B cell (primary cell): Measurements from ENCODE around the gene MYH15. TPM values are rescaled to one million over a fixed set of nuclear protein-coding genes. Genes with fewer than 3 reads are reported as not detected.

ENCODE experiments used
- ATAC-seq: fragments of 200-7000 bp; cut with Tn5 transposase; one replicate; pipeline ENCODE4 v1.10.0; 2021; ENCODE audit warnings: low read depth, mild to moderate bottlenecking, moderate number of reproducible peaks, moderate library complexity
- CTCF ChIA-PET: fragments of 350-600 bp; sonication (Branson Sonifier 250); formaldehyde crosslinking; loops from one replicate; lab custom pipeline; 2021; ENCODE audit warnings: antibody characterized with exemption, inconsistent platforms; lab: Charles Lee
- POLR2A ChIA-PET: fragments of 350-600 bp; sonication (Branson Sonifier 250); formaldehyde crosslinking; loops from one replicate; lab custom pipeline; 2021; ENCODE audit warnings: antibody characterized with exemption; lab: Charles Lee
- DNase-seq: peaks from one replicate; pipeline ENCODE4 v3.0.0; 2013
- H2AFZ ChIP-seq: 2 replicates; pipeline ENCODE4 v1.6.1; 2012; ENCODE audit warnings: mild to moderate bottlenecking, low read depth, low read length; ENCODE audit not compliant: insufficient read depth, poor library complexity, severe bottlenecking
- H3K27ac ChIP-seq, 2 donors: 1 replicate in 1 of 2; 2 replicates in 1 of 2; pipeline ENCODE4 v1.5.1; 2012 to 2013; ENCODE audit warnings: low read length in 2 of 2, mild to moderate bottlenecking in 2 of 2, moderate library complexity in 1 of 2
- H3K27me3 ChIP-seq, 4 experiments: fragments of 200-600 bp in 1 of 4; sonication (generic) in 1 of 4; replicated peaks in 1 of 4; 1 replicate in 2 of 4; 2 replicates in 2 of 4; pipeline versions ENCODE4 v1.6.1 to v1.7.0; 2013 to 2016; ENCODE audit warnings: low read length in 3 of 4, mild to moderate bottlenecking in 2 of 4, mixed read lengths in 1 of 4, moderate library complexity in 1 of 4; ENCODE audit not compliant: insufficient read depth in 4 of 4, control insufficient read depth in 3 of 4; ENCODE audit errors: control extremely low read depth in 1 of 4
- H3K36me3 ChIP-seq, 2 experiments: replicated peaks in 1 of 2; 1 replicate in 1 of 2; 2 replicates in 1 of 2; pipeline versions ENCODE4 v1.6.1 to v1.7.1; 2013; ENCODE audit warnings: low read length in 1 of 2; ENCODE audit not compliant: insufficient read depth in 2 of 2, control insufficient read depth in 1 of 2; ENCODE audit errors: control extremely low read depth in 1 of 2, extremely low read depth in 1 of 2
- H3K4me1 ChIP-seq, 2 donors: fragments of 200-600 bp in 1 of 2; sonication (generic) in 1 of 2; 1 replicate in 1 of 2; 2 replicates in 1 of 2; pipeline versions ENCODE4 v1.5.1 to v1.6.1; 2013 to 2017; ENCODE audit warnings: low read length in 2 of 2; ENCODE audit not compliant: control insufficient read depth in 2 of 2, insufficient read depth in 2 of 2
- H3K4me2 ChIP-seq: replicated peaks from 2 replicates; pipeline ENCODE3; 2012; ENCODE audit warnings: mild to moderate bottlenecking, low read depth, low read length; ENCODE audit not compliant: poor library complexity, severe bottlenecking
- H3K4me3 ChIP-seq, 5 experiments: fragments of 200-600 bp in 1 of 5; sonication (generic) in 1 of 5; 1 replicate in 3 of 5; 2 replicates in 2 of 5; pipeline versions ENCODE4 v1.5.1 to v1.7.0; 2011 to 2016; ENCODE audit warnings: low read length in 4 of 5, mild to moderate bottlenecking in 4 of 5, low read depth in 2 of 5, control low read depth in 1 of 5, moderate library complexity in 1 of 5; ENCODE audit not compliant: insufficient read depth in 1 of 5; ENCODE audit errors: control extremely low read depth in 1 of 5, extremely low read depth in 1 of 5
- H3K79me2 ChIP-seq: fragments of 200-600 bp; sonication (generic); one replicate; pipeline ENCODE4 v1.6.0; 2016; ENCODE audit warnings: low read length; ENCODE audit not compliant: control insufficient read depth, insufficient read depth
- H3K9ac ChIP-seq: fragments of 200-600 bp; sonication (generic); 2 replicates; pipeline ENCODE4 v1.6.1; 2017; ENCODE audit warnings: mild to moderate bottlenecking, low read length, moderate library complexity
- H3K9me3 ChIP-seq, 3 donors: one replicate each; pipeline versions ENCODE4 v1.6.1 to v1.7.1; 2013; ENCODE audit warnings: low read length in 2 of 3; ENCODE audit not compliant: control insufficient read depth in 2 of 3, insufficient read depth in 1 of 3; ENCODE audit errors: control extremely low read depth in 1 of 3
- H4K20me1 ChIP-seq: 2 replicates; pipeline ENCODE4 v1.6.0; 2012; ENCODE audit warnings: mild to moderate bottlenecking, low read length; ENCODE audit not compliant: insufficient read depth, control insufficient read depth, poor library complexity, severe bottlenecking
- H3K27ac Mint-ChIP-seq: one replicate; pipeline ENCODE4 v1.8.0; 2021; ENCODE audit warnings: mixed read lengths
- H3K27me3 Mint-ChIP-seq: one replicate; pipeline ENCODE4 v1.8.0; 2021; ENCODE audit warnings: mixed read lengths
- H3K4me1 Mint-ChIP-seq: one replicate; pipeline ENCODE4 v1.8.0; 2021; ENCODE audit warnings: mixed read lengths
- H3K4me3 Mint-ChIP-seq: one replicate; pipeline ENCODE4 v1.8.0; 2021; ENCODE audit warnings: mixed read lengths
- H3K9me3 Mint-ChIP-seq: one replicate; pipeline ENCODE4 v1.8.0; 2022; ENCODE audit warnings: mixed read lengths; ENCODE audit not compliant: insufficient read depth
- EZH2 ChIP-seq: IDR thresholded peaks from 2 replicates; pipeline ENCODE4 v1.6.1; 2012; ENCODE audit warnings: borderline replicate concordance, low read depth, mild to moderate bottlenecking, moderate library complexity, low read length; ENCODE audit not compliant: insufficient read depth, poor library complexity, severe bottlenecking
- WGBS: methylation state at CpG from one replicate; pipeline ENCODE4 v1.1.5; 2013; ENCODE audit warnings: missing lambda C conversion rate; ENCODE audit not compliant: insufficient coverage; 5-methylcytosine and 5-hydroxymethylcytosine counted together
- intact Hi-C: fragments of 100-400 bp; cut with micrococcal nuclease; formaldehyde crosslinking; loops from one replicate; pipeline ENCODE4 v1.10.0; 2022
- polyA plus RNA-seq: library from polyadenylated mRNA; depleted of rRNA; stranded (reverse); fragments of >200 nt; gene quantifications from 2 replicates; pipeline ENCODE4 v1.2.3, GENCODE V29; 2012
- total RNA-seq, 2 donors: library from RNA; stranded (reverse); fragments of 120-200 nt in 1 of 2; gene quantifications; 1 replicate in 1 of 2; 2 replicates in 1 of 2; pipeline versions ENCODE4 v1.2.3 to v1.2.4, GENCODE V29; 2013 to 2022
- TF ChIP-seq, protein P1 (sequence below): fragments of 200-600 bp; IDR thresholded peaks from one replicate; pipeline ENCODE4 v1.8.0; 2022; ENCODE audit warnings: antibody characterized with exemption, mild to moderate bottlenecking

MYH15 gene
- total and polyA plus RNA-seq, 2 donors (not counting 1 experiment from before 2014, with no cell fraction given), result 0.06 TPM; not detected in 1

DNA sequence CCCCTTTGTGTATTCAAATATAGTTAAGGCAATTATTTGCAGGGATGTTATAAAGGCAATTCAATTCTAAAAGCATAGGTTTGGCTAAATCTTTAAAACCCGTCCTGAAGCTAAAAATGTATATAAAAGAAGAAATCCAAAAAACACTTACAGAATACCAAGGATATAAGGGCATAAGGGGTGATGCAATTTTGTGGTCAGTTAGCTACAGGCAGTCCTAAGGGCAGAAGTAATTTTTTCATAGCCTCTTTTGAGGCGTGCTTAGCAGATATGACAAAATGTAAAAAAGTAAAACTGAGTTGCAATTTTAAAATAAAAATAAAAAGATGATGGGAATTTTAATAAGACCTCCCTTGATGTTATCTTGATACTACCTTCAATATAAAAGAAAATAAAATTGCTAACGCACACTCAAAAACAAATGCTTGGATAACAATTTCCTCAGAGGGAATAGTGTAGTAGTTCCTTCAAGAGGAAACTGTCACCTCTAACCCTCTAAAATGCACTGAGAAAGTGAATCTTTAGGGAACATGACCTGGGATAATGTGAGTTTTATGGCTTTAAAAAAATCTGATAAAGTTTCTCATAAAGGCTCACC lies 104.2 kb downstream of the MYH15 start:
- H3K4me3 Mint-ChIP-seq, result no peak overlapping the region
- H3K9me3 Mint-ChIP-seq, result no peaks in the 10 kb centered on the region
- Histone ChIP-seq H3K4me1 (peaks cover 26 to 27% of the 10 kb centered on the region in 2 donors), H3K27ac (peak overlapping the region in 1 of 2 donors; percentile 49), H3K9me3 (no peaks in the 10 kb centered on the region), H3K36me3 (no peaks in the 10 kb centered on the region), H3K27me3 (no peaks in the 10 kb centered on the region), H4K20me1 (no peaks in the 10 kb centered on the region), H2AFZ (no peak overlapping the region), H3K9ac (no peak overlapping the region), H3K4me2 (peak overlapping the region; percentile 41), H3K4me3 (no peak overlapping the region), H3K79me2 (no peaks in the 10 kb centered on the region)
- no peak for ATAC-seq
- H3K27ac Mint-ChIP-seq, result peak overlapping the region; percentile 82
- no peaks in the 10 kb centered on the region for H3K27me3 Mint-ChIP-seq
- ChIA-PET CTCF (interaction anchor here (0.7 to 3.0 kb wide), 10 partner anchors 12 to 1168 kb away, joined by 3 to 19 read pairs (median 4); partner anchors contain the start of gene IFT57), POLR2A (no interaction called here)
- peaks cover 31% of the 10 kb centered on the region for H3K4me1 Mint-ChIP-seq
- WGBS, result no CpG with 5 or more reads among the region's 3 CpGs
- no peak for TF ChIP-seq EZH2
- TF ChIP-seq, protein P1, sequence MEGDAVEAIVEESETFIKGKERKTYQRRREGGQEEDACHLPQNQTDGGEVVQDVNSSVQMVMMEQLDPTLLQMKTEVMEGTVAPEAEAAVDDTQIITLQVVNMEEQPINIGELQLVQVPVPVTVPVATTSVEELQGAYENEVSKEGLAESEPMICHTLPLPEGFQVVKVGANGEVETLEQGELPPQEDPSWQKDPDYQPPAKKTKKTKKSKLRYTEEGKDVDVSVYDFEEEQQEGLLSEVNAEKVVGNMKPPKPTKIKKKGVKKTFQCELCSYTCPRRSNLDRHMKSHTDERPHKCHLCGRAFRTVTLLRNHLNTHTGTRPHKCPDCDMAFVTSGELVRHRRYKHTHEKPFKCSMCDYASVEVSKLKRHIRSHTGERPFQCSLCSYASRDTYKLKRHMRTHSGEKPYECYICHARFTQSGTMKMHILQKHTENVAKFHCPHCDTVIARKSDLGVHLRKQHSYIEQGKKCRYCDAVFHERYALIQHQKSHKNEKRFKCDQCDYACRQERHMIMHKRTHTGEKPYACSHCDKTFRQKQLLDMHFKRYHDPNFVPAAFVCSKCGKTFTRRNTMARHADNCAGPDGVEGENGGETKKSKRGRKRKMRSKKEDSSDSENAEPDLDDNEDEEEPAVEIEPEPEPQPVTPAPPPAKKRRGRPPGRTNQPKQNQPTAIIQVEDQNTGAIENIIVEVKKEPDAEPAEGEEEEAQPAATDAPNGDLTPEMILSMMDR, result no peak
- no peak for DNase-seq
- intact Hi-C loops, result loop anchor here (1.0 to 10.0 kb wide), 7 partner anchors 183 to 1169 kb away; partner anchors contain the start of genes CD47 and IFT57

DNA sequence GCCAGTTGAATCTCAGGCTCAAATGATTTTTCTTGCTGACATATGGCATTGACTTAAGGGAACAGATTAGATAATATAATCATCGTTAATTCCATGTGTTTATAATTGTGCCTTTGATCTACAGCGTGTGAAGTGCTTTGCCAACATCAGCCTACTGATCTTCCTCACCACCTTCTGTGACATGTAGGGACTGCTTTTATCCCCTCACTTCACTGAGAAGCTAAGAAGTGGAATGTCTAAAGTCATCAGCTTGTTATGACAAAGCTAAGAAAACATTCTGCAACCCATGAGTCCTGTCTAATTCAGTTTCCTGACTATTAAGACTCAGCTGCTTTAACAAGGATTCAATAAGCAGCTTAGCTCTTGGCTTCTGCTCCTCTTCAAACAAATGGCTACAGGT lies 106.0 kb downstream of the MYH15 start:
- H3K27ac Mint-ChIP-seq, result no peak overlapping the region
- no peak overlapping the region for H2AFZ ChIP-seq
- ATAC-seq (no peak), DNase-seq (no peak)
- intact Hi-C loops, result loop anchor here (10.0 kb wide), 2 partner anchors 650 to 730 kb away; no protein-coding TSS in a partner anchor
- H3K9me3 Mint-ChIP-seq, result no peaks in the 10 kb centered on the region
- H3K36me3 ChIP-seq, result no peaks in the 10 kb centered on the region
- H4K20me1 ChIP-seq, result no peaks in the 10 kb centered on the region
- H3K4me3 Mint-ChIP-seq, result no peak overlapping the region
- H3K4me2 ChIP-seq, result no peak overlapping the region
- H3K27ac ChIP-seq, result no peak overlapping the region
- peaks cover 26 to 27% of the 10 kb centered on the region in 2 donors for H3K4me1 ChIP-seq
- H3K4me1 Mint-ChIP-seq, result peaks cover 31% of the 10 kb centered on the region
- H3K79me2 ChIP-seq, result no peaks in the 10 kb centered on the region
- H3K9ac ChIP-seq, result no peak overlapping the region
- no peak for TF ChIP-seq EZH2
- TF ChIP-seq, protein P1, result no peak
- H3K9me3 ChIP-seq, result peaks cover 0 to 4% (median 4%) of the 10 kb centered on the region in 3 donors
- no CpG with 5 or more reads among the region's 2 CpGs for WGBS
- no peaks in the 10 kb centered on the region for H3K27me3 ChIP-seq
- ChIA-PET CTCF (interaction anchor here (0.9 to 3.0 kb wide), 6 partner anchors 19 to 728 kb away, joined by 3 to 12 read pairs (median 4); partner anchors contain the start of gene IFT57), POLR2A (no interaction called here)
- no peaks in the 10 kb centered on the region for H3K27me3 Mint-ChIP-seq
- H3K4me3 ChIP-seq, result no peak overlapping the region
